RWPE1 (cell line): ENCODE data around the gene MACF1.

Source experiments
- CTCF ChIA-PET: fragments of 350-600 bp; sonication (Branson Sonifier 250); formaldehyde crosslinking; extraction: SDS; loops from one replicate; lab custom pipeline; 2021; lab: Yijun Ruan, JAX
- POLR2A ChIA-PET: fragments of 400-600 bp; formaldehyde crosslinking; extraction: SDS; loops from one replicate; lab custom pipeline; 2020; ENCODE audit warnings: antibody characterized with exemption; ENCODE audit not compliant: low non-redundant PET; lab: Yijun Ruan, JAX
- DNase-seq: peaks from one replicate; pipeline ENCODE4 v3.0.0; 2012; ENCODE audit warnings: low spot score
- H3K27ac ChIP-seq: fragments of 450-650 bp; 2 replicates; pipeline ENCODE4 v1.5.1; 2017
- CTCF ChIP-seq: fragments of 450-650 bp; conservative IDR thresholded peaks from 2 replicates; pipeline ENCODE4 v1.5.1; 2017; ENCODE audit warnings: low read depth, mild to moderate bottlenecking

MACF1 gene

GRCh38 chr1:39328095-39328494, 123.6 kb downstream of the MACF1 start:
- DNase-seq: no peak
- ChIA-PET CTCF (no interaction called here), POLR2A (no interaction called here)
- H3K27ac ChIP-seq: no peak overlapping the region
- TF ChIP-seq CTCF: no peak

GRCh38 chr1:39328586-39329121, 124.2 kb downstream of the MACF1 start:
- ChIA-PET POLR2A (no interaction called here), CTCF (no interaction called here)
- H3K27ac ChIP-seq: no peak overlapping the region
- no peak for TF ChIP-seq CTCF
- DNase-seq: no peak

- ChIA-PET CTCF (interaction anchor here (0.6 kb wide), 1 partner anchor 1392 kb away, joined by 6 read pairs; no protein-coding TSS in a partner anchor), POLR2A (no interaction called here)
- DNase-seq: no peak
- no peak overlapping the region for H3K27ac ChIP-seq
- TF ChIP-seq CTCF: no peak
Observed at GRCh38 chr1:39331647-39332046, 127.2 kb downstream of the MACF1 start.

GRCh38 chr1:39332291-39332690, 127.8 kb downstream of the MACF1 start:
- no peak overlapping the region for H3K27ac ChIP-seq
- POLR2A ChIA-PET: no interaction called here
- CTCF ChIA-PET: no interaction called here
- no peak for TF ChIP-seq CTCF
- DNase-seq: no peak

- DNase-seq: no peak
- no peak for TF ChIP-seq CTCF
- no peak overlapping the region for H3K27ac ChIP-seq
- CTCF ChIA-PET: no interaction called here
- POLR2A ChIA-PET: no interaction called here
Observed at GRCh38 chr1:39332828-39333227, 128.3 kb downstream of the MACF1 start.

GRCh38 chr1:39333296-39333695, 128.8 kb downstream of the MACF1 start:
- DNase-seq: no peak
- no peak overlapping the region for H3K27ac ChIP-seq
- ChIA-PET POLR2A (no interaction called here), CTCF (no interaction called here)
- TF ChIP-seq CTCF: no peak
